ENCODE measurements around the gene ADARB1.

GRCh38 chr21:45110873-45111624, 36.7 kb downstream of the ADARB1 start:
- TF ChIP-seq, protein P1, sequence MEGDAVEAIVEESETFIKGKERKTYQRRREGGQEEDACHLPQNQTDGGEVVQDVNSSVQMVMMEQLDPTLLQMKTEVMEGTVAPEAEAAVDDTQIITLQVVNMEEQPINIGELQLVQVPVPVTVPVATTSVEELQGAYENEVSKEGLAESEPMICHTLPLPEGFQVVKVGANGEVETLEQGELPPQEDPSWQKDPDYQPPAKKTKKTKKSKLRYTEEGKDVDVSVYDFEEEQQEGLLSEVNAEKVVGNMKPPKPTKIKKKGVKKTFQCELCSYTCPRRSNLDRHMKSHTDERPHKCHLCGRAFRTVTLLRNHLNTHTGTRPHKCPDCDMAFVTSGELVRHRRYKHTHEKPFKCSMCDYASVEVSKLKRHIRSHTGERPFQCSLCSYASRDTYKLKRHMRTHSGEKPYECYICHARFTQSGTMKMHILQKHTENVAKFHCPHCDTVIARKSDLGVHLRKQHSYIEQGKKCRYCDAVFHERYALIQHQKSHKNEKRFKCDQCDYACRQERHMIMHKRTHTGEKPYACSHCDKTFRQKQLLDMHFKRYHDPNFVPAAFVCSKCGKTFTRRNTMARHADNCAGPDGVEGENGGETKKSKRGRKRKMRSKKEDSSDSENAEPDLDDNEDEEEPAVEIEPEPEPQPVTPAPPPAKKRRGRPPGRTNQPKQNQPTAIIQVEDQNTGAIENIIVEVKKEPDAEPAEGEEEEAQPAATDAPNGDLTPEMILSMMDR (IDR thresholded peaks at IDR 0.05; ENCODE audit: poor library complexity), result no peak
- TF ChIP-seq EZH2 (IDR thresholded peaks at IDR 0.05; ENCODE audit: borderline replicate concordance), result no peak
- no peak for TF ChIP-seq EZH2phosphoT487 (IDR thresholded peaks at IDR 0.05; ENCODE audit: low read depth, severe bottlenecking, unreplicated experiment)
